GM19328 (cell line): ENCODE data around the gene RO60.
"Not testable (repeated sequence)": the region's sequence is repeated elsewhere in the genome, so short reads cannot be mapped to it uniquely, and the experiment has no call there.

ENCODE experiments used
- ATAC-seq: cut with Tn5 transposase; IDR thresholded peaks from one replicate; pipeline ENCODE4 v1.9.1; 2021; ENCODE audit warnings: mild to moderate bottlenecking, moderate library complexity; ENCODE audit not compliant: unreplicated experiment

RO60 gene

GRCh38 chr1:193059282-193060114 lies at the start of gene RO60, which contains the start of gene UCHL5:
Gene RO60, plus strand, starts transcription at chr1:193059612. Its CDS starts 9,443 bp downstream, at chr1:193069055.
Gene UCHL5, minus strand, starts transcription at chr1:193059360. Its CDS starts 100 bp downstream, at chr1:193059260.
- ATAC-seq: peak; percentile 95

GRCh38 chr1:193011406-193011805 lies 48.0 kb upstream of the RO60 start:
- no peak for ATAC-seq

GRCh38 chr1:193013005-193013404 lies 46.4 kb upstream of the RO60 start:
- no peak for ATAC-seq

- no peak for ATAC-seq
Measured at GRCh38 chr1:193013707-193014106, 45.7 kb upstream of the RO60 start.

GRCh38 chr1:193014400-193014799 lies 45.0 kb upstream of the RO60 start:
- no peak for ATAC-seq

GRCh38 chr1:193016788-193017187 lies 42.6 kb upstream of the RO60 start:
- ATAC-seq: no peak

- no peak for ATAC-seq
Measured at GRCh38 chr1:193019442-193020026, 39.9 kb upstream of the RO60 start.

GRCh38 chr1:193025218-193025617 lies 34.2 kb upstream of the RO60 start:
- ATAC-seq: no peak

GRCh38 chr1:193030280-193030679 lies 29.1 kb upstream of the RO60 start:
- no peak for ATAC-seq

- no peak for ATAC-seq
Measured at GRCh38 chr1:193031431-193031830, 28.0 kb upstream of the RO60 start.

- ATAC-seq: not testable (repeated sequence)
Measured at GRCh38 chr1:193032643-193033427, 26.6 kb upstream of the RO60 start.

GRCh38 chr1:193033610-193034009 lies 25.8 kb upstream of the RO60 start:
- ATAC-seq: no peak

- ATAC-seq: no peak
Measured at GRCh38 chr1:193036337-193037047, 22.9 kb upstream of the RO60 start.

- no peak for ATAC-seq
Measured at GRCh38 chr1:193040011-193040410, 19.4 kb upstream of the RO60 start.

- ATAC-seq: no peak
Measured at GRCh38 chr1:193042766-193043691, 16.4 kb upstream of the RO60 start.

GRCh38 chr1:193048913-193049312 lies 10.5 kb upstream of the RO60 start:
- not testable (repeated sequence) for ATAC-seq

- ATAC-seq: no peak
Measured at GRCh38 chr1:193054169-193054675, 5.2 kb upstream of the RO60 start.

GRCh38 chr1:193058529-193059281 lies 707 bp upstream of the RO60 start:
- ATAC-seq: peak; percentile 50

GRCh38 chr1:193060115-193060403 lies 647 bp downstream of the RO60 start:
- no peak for ATAC-seq
